ENCODE data around the gene SYDE2.
A peak's percentile ranks its signal among the peaks of the same experiment; 100 is the strongest.

The SYDE2 gene

GRCh38 chr1:85115933-85116332, 84.9 kb downstream of the SYDE2 start:
- no peak for DNase-seq

GRCh38 chr1:85111695-85112094, 89.1 kb downstream of the SYDE2 start:
- DNase-seq: no peak

- peak; percentile 8 for DNase-seq
Measured at GRCh38 chr1:85109475-85109874, 91.3 kb downstream of the SYDE2 start.
